DND-41 (cell line): ENCODE data around the gene NME3.

ENCODE experiments used
- ATAC-seq: fragments of 200-7000 bp; cut with Tn5 transposase; 3 replicates; pipeline ENCODE4 v1.9.1; 2021; ENCODE audit warnings: low read depth; ENCODE audit not compliant: insufficient read depth
- DNase-seq: peaks from one replicate; pipeline ENCODE4 v3.0.0-alpha.2; 2020
- H2AFZ ChIP-seq: 2 replicates; pipeline ENCODE4 v1.6.0; 2012; ENCODE audit warnings: low read depth, low read length
- H3K27ac ChIP-seq: 2 replicates; pipeline ENCODE4 v1.5.1; 2012; ENCODE audit warnings: low read length, inconsistent platforms
- H3K27me3 ChIP-seq: fragments of 200-600 bp; sonication (generic); 2 replicates; pipeline ENCODE4 v1.6.0; 2012; ENCODE audit warnings: low read length, mild to moderate bottlenecking, inconsistent platforms; ENCODE audit not compliant: insufficient read depth, poor library complexity
- H3K36me3 ChIP-seq: 2 replicates; pipeline ENCODE4 v1.5.1; 2012; ENCODE audit warnings: low read length, inconsistent platforms; ENCODE audit not compliant: insufficient read depth
- H3K4me1 ChIP-seq: 2 replicates; pipeline ENCODE4 v1.5.1; 2012; ENCODE audit warnings: mild to moderate bottlenecking, low read length; ENCODE audit not compliant: insufficient read depth
- H3K4me2 ChIP-seq: 2 replicates; pipeline ENCODE4 v1.6.0; 2012; ENCODE audit warnings: mild to moderate bottlenecking, moderate library complexity, low read length, inconsistent platforms; ENCODE audit not compliant: insufficient read depth
- H3K4me3 ChIP-seq, 2 experiments: fragments of 200-600 bp in 1 of 2; shearing (Covaris generic) in 1 of 2; 2 replicates each; pipeline ENCODE4 v1.5.1; 2012 to 2016; ENCODE audit warnings: inconsistent platforms in 2 of 2, low read length in 2 of 2, mild to moderate bottlenecking in 2 of 2, low read depth in 1 of 2, moderate library complexity in 1 of 2
- H3K79me2 ChIP-seq: 2 replicates; pipeline ENCODE4 v1.6.0; 2012; ENCODE audit warnings: low read length, inconsistent platforms; ENCODE audit not compliant: insufficient read depth
- H3K9ac ChIP-seq: 2 replicates; pipeline ENCODE4 v1.6.0; 2012; ENCODE audit warnings: low read depth, mild to moderate bottlenecking, inconsistent platforms, low read length, moderate library complexity
- H3K9me3 ChIP-seq: 2 replicates; pipeline ENCODE4 v1.5.1; 2012; ENCODE audit warnings: low read length, moderate library complexity, mild to moderate bottlenecking, inconsistent platforms; ENCODE audit not compliant: insufficient read depth, severe bottlenecking
- H4K20me1 ChIP-seq: 2 replicates; pipeline ENCODE4 v1.6.0; 2012; ENCODE audit warnings: low read length; ENCODE audit not compliant: insufficient read depth
- CTCF ChIP-seq: IDR thresholded peaks from 2 replicates; pipeline ENCODE4 v1.5.1; 2012; ENCODE audit warnings: borderline replicate concordance, low read length, moderate library complexity, mild to moderate bottlenecking; ENCODE audit not compliant: poor library complexity, severe bottlenecking; ENCODE audit errors: extremely low read depth
- EZH2 ChIP-seq: IDR thresholded peaks from 3 replicates; pipeline ENCODE4 v1.6.1; 2012; ENCODE audit warnings: borderline replicate concordance, low read depth, mild to moderate bottlenecking, moderate library complexity, low read length, inconsistent platforms; ENCODE audit not compliant: severe bottlenecking

NME3 gene

GRCh38 chr16:1763521-1764511 is 7.5 kb downstream of the NME3 start:
- Histone ChIP-seq H3K27ac (no peak overlapping the region), H3K4me2 (no peak overlapping the region), H3K27me3 (no peaks in the 10 kb centered on the region), H3K9ac (no peak overlapping the region), H3K9me3 (no peaks in the 10 kb centered on the region), H3K4me1 (no peaks in the 10 kb centered on the region), H3K4me3 (no peak overlapping the region), H3K79me2 (no peaks in the 10 kb centered on the region), H4K20me1 (peaks cover 3% of the 10 kb centered on the region; the same call in 1 of the 2 replicates), H3K36me3 (peaks cover 93% of the 10 kb centered on the region), H2AFZ (no peak overlapping the region)
- TF ChIP-seq CTCF (peak; percentile 50), EZH2 (no peak)
- ATAC-seq (peak; percentile 25; the same call in 1 of the 3 replicates), DNase-seq (no peak)

GRCh38 chr16:1762879-1763520 is 8.3 kb downstream of the NME3 start:
- TF ChIP-seq EZH2 (no peak), CTCF (no peak)
- Histone ChIP-seq H3K27me3 (no peaks in the 10 kb centered on the region), H4K20me1 (peaks cover 3% of the 10 kb centered on the region; the same call in 1 of the 2 replicates), H3K9me3 (no peaks in the 10 kb centered on the region), H3K36me3 (peaks cover 90% of the 10 kb centered on the region), H3K9ac (no peak overlapping the region), H3K27ac (no peak overlapping the region), H2AFZ (no peak overlapping the region), H3K79me2 (no peaks in the 10 kb centered on the region), H3K4me2 (no peak overlapping the region), H3K4me3 (no peak overlapping the region), H3K4me1 (no peaks in the 10 kb centered on the region)
- no peak for ATAC-seq
- DNase-seq: no peak

- peaks cover 3% of the 10 kb centered on the region; the same call in 1 of the 2 replicates for H4K20me1 ChIP-seq
- peaks cover 83% of the 10 kb centered on the region for H3K36me3 ChIP-seq
- TF ChIP-seq EZH2: no peak
- TF ChIP-seq CTCF: no peak
- no peaks in the 10 kb centered on the region for H3K4me1 ChIP-seq
- no peaks in the 10 kb centered on the region for H3K27me3 ChIP-seq
- no peak overlapping the region for H3K4me3 ChIP-seq
- H3K79me2 ChIP-seq: no peaks in the 10 kb centered on the region
- H3K9ac ChIP-seq: no peak overlapping the region
- no peak overlapping the region for H2AFZ ChIP-seq
- DNase-seq: no peak
- no peak overlapping the region for H3K4me2 ChIP-seq
- no peak for ATAC-seq
- no peaks in the 10 kb centered on the region for H3K9me3 ChIP-seq
- H3K27ac ChIP-seq: no peak overlapping the region
Measured at GRCh38 chr16:1762196-1762878, 9.0 kb downstream of the NME3 start.
